Activated CD8-positive, alpha-beta memory T cell treated with anti-CD3 and anti-CD28 coated beads, Interleukin-2, amount 10 ng/mL, durations not matched to agents 7 days and 5 days (primary cell): Measurements from ENCODE around the gene SARDH. TPM values are rescaled to one million over a fixed set of nuclear protein-coding genes. Genes with fewer than 3 reads are reported as not detected.

Experiments
- ATAC-seq: fragments of 150-1000 bp; cut with Tn5 transposase; one replicate; pipeline ENCODE4 v1.10.0; 2021; ENCODE audit warnings: moderate library complexity
- CTCF ChIA-PET: fragments of 350-600 bp; sonication (Branson Sonifier 250); formaldehyde crosslinking; loops from one replicate; lab custom pipeline; 2021; ENCODE audit warnings: antibody characterized with exemption; lab: Charles Lee
- DNase-seq: peaks from one replicate; pipeline ENCODE4 v3.0.0-alpha.2; 2020
- H3K27ac Mint-ChIP-seq: one replicate; pipeline ENCODE4 v1.8.0; 2021; ENCODE audit warnings: mild to moderate bottlenecking, mixed read lengths
- H3K27me3 Mint-ChIP-seq: one replicate; pipeline ENCODE4 v1.8.0; 2021; ENCODE audit warnings: mixed read lengths
- H3K36me3 Mint-ChIP-seq: one replicate; pipeline ENCODE4 v1.8.0; 2021; ENCODE audit warnings: mild to moderate bottlenecking, mixed read lengths
- H3K4me1 Mint-ChIP-seq: one replicate; pipeline ENCODE4 v1.8.0; 2021; ENCODE audit warnings: mixed read lengths
- H3K4me3 Mint-ChIP-seq: one replicate; pipeline ENCODE4 v1.8.0; 2021; ENCODE audit warnings: mild to moderate bottlenecking, moderate library complexity, mixed read lengths
- H3K9me3 Mint-ChIP-seq: one replicate; pipeline ENCODE4 v1.8.0; 2022; ENCODE audit warnings: low read depth, mixed read lengths
- total RNA-seq, 2 experiments: library from RNA; stranded (reverse); gene quantifications; one replicate each; pipeline ENCODE4 v1.2.3, GENCODE V29; 2021

SARDH gene
- total RNA-seq, 2 experiments from 2014 or later, result 0.38 to 0.56 TPM

DNA sequence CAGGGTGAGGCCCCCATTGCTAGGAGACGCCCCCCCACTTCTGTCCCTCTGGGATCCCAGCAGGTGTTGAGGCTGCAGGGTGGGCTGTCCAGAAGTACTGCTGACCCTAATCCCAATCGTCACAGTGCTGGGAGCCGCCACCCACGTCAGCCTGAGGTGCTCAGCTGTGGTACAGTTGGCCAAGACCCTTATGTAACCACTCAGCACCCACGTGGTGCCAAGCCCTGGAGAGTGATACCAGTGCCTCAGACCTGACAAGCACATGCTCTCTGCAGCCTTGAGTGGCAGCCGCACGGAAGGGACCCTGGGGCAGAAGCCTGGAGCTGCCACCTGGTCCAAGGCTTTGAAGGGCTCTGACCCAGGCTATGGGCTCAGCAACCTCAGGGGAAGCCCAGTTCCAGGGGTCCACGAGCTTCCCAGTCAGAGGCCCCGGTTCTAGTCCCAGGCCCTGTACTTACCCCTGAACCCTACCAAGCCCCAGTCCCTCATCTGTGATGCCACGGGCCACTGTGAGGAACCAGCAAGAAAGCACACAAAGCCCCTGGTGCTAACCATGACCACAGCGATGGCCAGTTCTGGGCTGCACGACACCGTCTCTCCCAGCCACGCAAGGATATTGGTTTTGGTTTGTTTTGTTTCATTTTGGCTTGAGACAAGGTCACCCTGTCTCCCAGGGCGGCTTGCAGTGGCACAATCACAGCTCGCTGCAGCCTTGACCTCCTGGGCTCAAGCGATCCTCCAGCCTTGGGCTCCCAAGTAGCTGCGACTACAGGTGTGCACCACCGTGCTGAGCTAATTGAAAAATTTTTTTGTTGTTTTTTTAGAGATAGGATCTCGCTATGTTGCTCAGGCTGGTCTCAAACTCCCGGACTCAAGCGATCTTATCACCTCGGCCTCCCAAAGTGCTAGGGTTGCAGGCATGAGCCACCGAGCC lies 51.2 kb downstream of the SARDH start:
- H3K4me1 Mint-ChIP-seq, result peaks cover 38% of the 10 kb centered on the region

DNA sequence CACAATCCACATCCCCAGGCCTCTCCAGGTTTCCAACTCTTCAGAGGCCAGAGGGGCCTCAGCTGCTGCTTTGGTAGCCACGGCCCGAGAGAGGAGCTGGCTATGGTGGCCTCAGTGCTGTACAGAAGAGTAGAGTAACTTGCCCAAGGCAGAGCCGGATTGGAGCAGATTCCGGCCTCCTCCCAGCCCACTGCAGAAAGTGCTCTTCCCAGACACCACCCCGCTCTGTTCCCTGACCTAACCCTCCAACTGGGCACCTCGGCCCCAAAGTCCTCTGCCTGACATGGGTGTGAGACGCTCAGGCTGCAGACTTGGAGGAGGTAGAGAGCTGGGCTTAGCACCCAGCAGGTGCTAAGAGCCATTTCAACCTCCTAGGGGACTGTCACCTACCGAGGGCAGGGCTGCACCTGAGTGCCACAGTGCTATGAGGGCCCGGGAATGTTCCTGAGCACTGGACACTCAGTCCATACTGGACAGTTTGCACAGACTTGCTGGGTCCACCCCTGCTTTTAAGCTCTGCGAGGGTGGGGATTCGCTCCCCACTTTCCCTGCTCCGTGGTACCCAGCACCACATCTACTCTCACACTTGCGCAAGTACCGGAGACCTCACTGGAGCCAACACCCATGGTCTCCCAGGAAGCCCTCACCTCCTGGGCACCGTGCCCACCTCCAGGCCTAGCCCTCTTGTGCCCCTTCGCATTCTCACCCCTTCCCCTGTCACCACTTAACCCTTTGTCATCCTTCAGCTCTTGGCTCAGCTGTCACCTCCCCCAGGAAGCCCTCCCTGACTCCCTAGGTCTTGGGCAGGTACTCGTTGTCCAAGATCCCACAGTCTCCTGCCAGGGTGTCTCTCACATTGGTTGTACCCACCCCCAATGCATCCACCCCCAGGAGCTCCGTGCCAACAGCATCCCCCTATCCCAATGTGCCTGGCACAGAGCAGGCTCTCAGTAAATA lies 52.2 kb downstream of the SARDH start:
- ATAC-seq (no peak), DNase-seq (no peak)
- Mint-ChIP-seq H3K9me3 (no peaks in the 10 kb centered on the region), H3K27me3 (no peaks in the 10 kb centered on the region), H3K36me3 (no peaks in the 10 kb centered on the region), H3K4me3 (no peak overlapping the region), H3K27ac (peak overlapping the region; percentile 12), H3K4me1 (peaks cover 31% of the 10 kb centered on the region)
- CTCF ChIA-PET, result interaction anchor here (4.0 kb wide), 1 partner anchor 15 kb away, joined by 16 read pairs; no protein-coding TSS in a partner anchor

More for the DNA sequence above, 51.2 kb downstream of the SARDH start:
- no peak overlapping the region for H3K27ac Mint-ChIP-seq
- no peaks in the 10 kb centered on the region for H3K27me3 Mint-ChIP-seq
- no peak for DNase-seq
- CTCF ChIA-PET, result no interaction called here
- H3K36me3 Mint-ChIP-seq, result no peaks in the 10 kb centered on the region
- ATAC-seq, result no peak
- no peak overlapping the region for H3K4me3 Mint-ChIP-seq
- no peaks in the 10 kb centered on the region for H3K9me3 Mint-ChIP-seq

- Mint-ChIP-seq H3K4me3 (no peak overlapping the region), H3K4me1 (peaks cover 31% of the 10 kb centered on the region), H3K27ac (no peak overlapping the region), H3K36me3 (no peaks in the 10 kb centered on the region), H3K27me3 (no peaks in the 10 kb centered on the region), H3K9me3 (no peaks in the 10 kb centered on the region)
- CTCF ChIA-PET, result interaction anchor here (4.0 kb wide), 1 partner anchor 16 kb away, joined by 16 read pairs; no protein-coding TSS in a partner anchor
- DNase-seq (no peak), ATAC-seq (no peak)
Observed at GRCh38 chr9:133684936-133685361, 53.2 kb downstream of the SARDH start.

DNA sequence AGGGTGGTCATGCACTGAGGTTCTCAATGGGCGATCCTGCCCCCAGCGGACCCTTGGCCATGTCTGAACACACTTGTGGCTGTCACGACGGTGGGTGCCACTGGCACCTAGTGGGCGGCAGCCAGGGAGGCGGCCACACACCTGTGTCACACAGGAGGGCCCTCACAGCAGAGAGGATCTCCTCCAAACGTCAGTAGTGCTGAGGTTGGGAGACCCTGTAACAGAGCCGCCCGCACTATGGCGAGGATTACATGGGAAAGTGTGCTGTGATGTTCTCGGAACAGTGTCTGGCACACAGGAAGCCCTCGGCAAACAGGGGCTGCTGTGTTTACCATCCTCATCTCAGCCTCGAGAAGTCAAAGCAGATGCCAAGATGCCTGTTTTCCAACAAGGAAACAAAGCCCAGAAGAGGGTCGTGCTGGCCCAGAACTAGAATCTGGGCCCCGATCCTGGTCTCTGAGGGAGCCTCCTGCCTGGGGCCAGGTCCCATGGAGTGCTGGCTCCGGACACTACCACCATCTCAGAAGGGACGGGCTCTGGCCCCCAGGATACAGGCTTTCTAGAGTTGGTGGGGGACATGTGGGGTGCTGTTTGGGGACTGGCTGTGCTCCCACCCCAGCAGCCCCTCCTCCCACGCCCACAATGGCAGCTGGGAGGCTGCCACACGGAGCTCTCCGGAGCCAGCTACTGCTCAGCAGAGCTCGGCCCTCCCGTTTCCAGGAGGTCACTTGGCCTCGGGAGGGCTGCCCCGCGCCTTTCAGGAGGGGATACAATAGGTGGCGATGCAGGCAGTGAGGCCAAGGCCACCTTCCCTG lies 53.8 kb downstream of the SARDH start:
- CTCF ChIA-PET, result interaction anchor here (0.6 to 4.0 kb wide), 7 partner anchors 13 to 198 kb away, joined by 3 to 16 read pairs (median 3); no protein-coding TSS in a partner anchor
- Mint-ChIP-seq H3K9me3 (no peaks in the 10 kb centered on the region), H3K4me1 (peaks cover 31% of the 10 kb centered on the region), H3K27ac (peak overlapping the region; percentile 97), H3K4me3 (peak overlapping the region; percentile 55), H3K27me3 (no peaks in the 10 kb centered on the region), H3K36me3 (no peaks in the 10 kb centered on the region)
- DNase-seq, result no peak
- ATAC-seq, result peak; percentile 6

DNA sequence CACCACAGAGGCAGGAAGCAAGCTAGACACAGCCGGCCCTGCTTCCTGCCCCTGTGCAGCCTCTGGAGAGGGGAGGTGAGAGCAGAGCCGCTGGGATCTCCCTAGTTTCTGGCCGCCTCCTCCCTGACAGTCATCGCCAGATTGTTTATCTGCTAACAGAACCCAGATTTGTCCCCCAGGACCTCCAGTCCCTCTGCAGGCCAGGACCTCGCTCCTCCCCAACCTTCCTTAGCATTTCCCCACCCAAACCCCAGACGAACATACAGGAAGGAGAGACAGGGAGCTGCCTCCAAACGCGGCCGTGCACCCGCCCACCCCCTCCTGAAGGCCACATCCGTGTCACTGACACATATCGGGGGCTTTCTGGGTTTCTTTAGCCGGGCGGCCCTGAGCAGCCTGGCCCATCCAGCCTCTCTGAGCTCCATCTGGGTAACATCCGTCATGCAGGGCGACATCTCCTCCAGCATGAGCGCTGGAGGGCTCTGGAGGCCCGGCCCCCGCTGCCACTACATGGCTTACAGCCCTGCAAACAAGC lies 54.5 kb downstream of the SARDH start:
- Mint-ChIP-seq H3K9me3 (no peaks in the 10 kb centered on the region), H3K36me3 (no peaks in the 10 kb centered on the region), H3K27ac (peak overlapping the region; percentile 97), H3K27me3 (no peaks in the 10 kb centered on the region), H3K4me1 (peaks cover 31% of the 10 kb centered on the region), H3K4me3 (peak overlapping the region; percentile 55)
- ATAC-seq (peak; percentile 88), DNase-seq (peak; percentile 90)
- CTCF ChIA-PET, result interaction anchor here (0.6 to 4.0 kb wide), 8 partner anchors 12 to 197 kb away, joined by 3 to 16 read pairs (median 3); no protein-coding TSS in a partner anchor

- CTCF ChIA-PET, result interaction anchor here (0.6 to 4.0 kb wide), 7 partner anchors 11 to 80 kb away, joined by 3 to 16 read pairs (median 3); no protein-coding TSS in a partner anchor
- H3K27ac Mint-ChIP-seq, result peak overlapping the region; percentile 97
- ATAC-seq, result peak; percentile 10
Observed at GRCh38 chr9:133682818-133683585, 55.1 kb downstream of the SARDH start.

DNA sequence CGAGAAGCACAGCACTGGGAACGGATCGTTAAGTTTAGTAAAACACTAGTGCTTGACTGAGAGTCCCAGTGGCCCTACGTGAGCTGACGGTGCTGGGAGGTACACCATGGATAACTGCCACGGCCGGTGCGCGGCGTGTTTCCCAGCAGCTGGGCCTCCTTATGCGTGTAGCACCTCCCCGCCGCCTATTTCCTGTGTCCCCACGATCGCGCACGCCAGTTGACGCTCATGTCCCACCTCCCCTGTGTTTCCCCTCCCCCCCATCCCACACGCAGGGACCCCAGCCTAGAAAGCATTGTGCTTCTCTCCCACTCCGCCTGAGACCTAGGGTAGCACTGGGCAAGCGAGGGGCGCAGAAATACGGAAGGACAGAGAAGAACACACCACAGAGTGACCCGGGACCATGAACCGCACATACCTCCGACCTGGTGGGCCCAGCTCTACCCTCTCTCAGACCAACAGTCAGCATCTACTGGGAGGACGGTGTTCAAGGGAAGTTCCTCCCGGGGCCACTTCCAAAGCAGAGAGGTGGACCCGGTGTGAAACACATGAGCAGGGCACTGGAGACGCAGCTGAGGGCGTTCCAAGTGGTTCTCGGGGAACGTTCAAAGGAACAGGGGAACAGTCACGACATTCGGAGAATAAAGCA lies 56.4 kb downstream of the SARDH start:
- Mint-ChIP-seq H3K9me3 (no peaks in the 10 kb centered on the region), H3K27me3 (no peaks in the 10 kb centered on the region), H3K36me3 (no peaks in the 10 kb centered on the region), H3K27ac (no peak overlapping the region), H3K4me1 (peaks cover 47% of the 10 kb centered on the region), H3K4me3 (no peak overlapping the region)
- ATAC-seq, result no peak
- CTCF ChIA-PET, result no interaction called here
- no peak for DNase-seq

More at GRCh38 chr9:133682818-133683585, 55.1 kb downstream of the SARDH start:
- no peaks in the 10 kb centered on the region for H3K9me3 Mint-ChIP-seq
- peak; percentile 49 for DNase-seq
- no peaks in the 10 kb centered on the region for H3K27me3 Mint-ChIP-seq
- no peaks in the 10 kb centered on the region for H3K36me3 Mint-ChIP-seq
- peaks cover 37% of the 10 kb centered on the region for H3K4me1 Mint-ChIP-seq
- peak overlapping the region; percentile 55 for H3K4me3 Mint-ChIP-seq

- no peaks in the 10 kb centered on the region for H3K36me3 Mint-ChIP-seq
- no peaks in the 10 kb centered on the region for H3K27me3 Mint-ChIP-seq
- no peak overlapping the region for H3K27ac Mint-ChIP-seq
- DNase-seq (no peak), ATAC-seq (no peak)
- H3K4me3 Mint-ChIP-seq, result no peak overlapping the region
- no peaks in the 10 kb centered on the region for H3K9me3 Mint-ChIP-seq
- CTCF ChIA-PET, result interaction anchor here (1.4 kb wide), 1 partner anchor 10 kb away, joined by 3 read pairs; no protein-coding TSS in a partner anchor
- H3K4me1 Mint-ChIP-seq, result peaks cover 53% of the 10 kb centered on the region
Observed at GRCh38 chr9:133680976-133681657, 57.0 kb downstream of the SARDH start.

- Mint-ChIP-seq H3K4me3 (no peak overlapping the region), H3K4me1 (peaks cover 59% of the 10 kb centered on the region), H3K36me3 (no peaks in the 10 kb centered on the region), H3K27ac (no peak overlapping the region), H3K9me3 (no peaks in the 10 kb centered on the region), H3K27me3 (no peaks in the 10 kb centered on the region)
- no peak for DNase-seq
- no peak for ATAC-seq
- CTCF ChIA-PET, result interaction anchor here (1.4 kb wide), 1 partner anchor 11 kb away, joined by 3 read pairs; no protein-coding TSS in a partner anchor
Observed at GRCh38 chr9:133680250-133680975, 57.7 kb downstream of the SARDH start.

GRCh38 chr9:133679466-133680061 lies 58.6 kb downstream of the SARDH start:
- CTCF ChIA-PET, result interaction anchor here (1.4 kb wide), 1 partner anchor 11 kb away, joined by 3 read pairs; no protein-coding TSS in a partner anchor
- Mint-ChIP-seq H3K4me3 (no peak overlapping the region), H3K27me3 (no peaks in the 10 kb centered on the region), H3K4me1 (peaks cover 58% of the 10 kb centered on the region), H3K27ac (no peak overlapping the region), H3K9me3 (no peaks in the 10 kb centered on the region), H3K36me3 (no peaks in the 10 kb centered on the region)
- no peak for DNase-seq
- no peak for ATAC-seq
